Kidney epithelial cell (primary cell): Measurements from ENCODE around the gene THTPA. TPM values are rescaled to one million over a fixed set of nuclear protein-coding genes. Genes with fewer than 3 reads are reported as not detected.
"Not testable (repeated sequence)": the region's sequence is repeated elsewhere in the genome, so short reads cannot be mapped to it uniquely, and the experiment has no call there.

Source experiments
- DNase-seq: peaks from one replicate; pipeline ENCODE4 v3.0.0-alpha.2; 2010; ENCODE audit warnings: low read depth
- H3K27me3 ChIP-seq: 2 replicates; pipeline ENCODE4 v1.6.0; 2011; ENCODE audit warnings: low read length; ENCODE audit not compliant: control insufficient read depth, insufficient read depth
- H3K36me3 ChIP-seq: 2 replicates; pipeline ENCODE4 v1.5.1; 2011; ENCODE audit warnings: low read length; ENCODE audit not compliant: control insufficient read depth, insufficient read depth
- H3K4me3 ChIP-seq: 2 replicates; pipeline ENCODE4 v1.5.1; 2011; ENCODE audit warnings: low read depth, mild to moderate bottlenecking, control low read depth, low read length
- CTCF ChIP-seq: IDR thresholded peaks from 2 replicates; pipeline ENCODE4 v1.5.1; 2011; ENCODE audit warnings: mild to moderate bottlenecking, moderate library complexity, low read length, control low read depth, inconsistent platforms; ENCODE audit not compliant: insufficient read depth, poor library complexity, severe bottlenecking
- total RNA-seq: library from RNA; depleted of rRNA; stranded (reverse); fragments of >200 nt; gene quantifications from 2 replicates; pipeline ENCODE4 v1.2.3, GENCODE V29; 2015

THTPA gene
- total RNA-seq, 1 donor from 2014 or later, result 8.5 TPM

GRCh38 chr14:23590198-23590597 lies 34.1 kb downstream of the THTPA start:
- no peaks in the 10 kb centered on the region for H3K36me3 ChIP-seq
- no peak for DNase-seq
- no peak for TF ChIP-seq CTCF
- H3K27me3 ChIP-seq, result no peaks in the 10 kb centered on the region
- H3K4me3 ChIP-seq, result no peak overlapping the region

GRCh38 chr14:23594191-23594590 lies 38.1 kb downstream of the THTPA start:
- DNase-seq, H3K36me3 ChIP-seq, H3K4me3 ChIP-seq, H3K27me3 ChIP-seq: not testable (repeated sequence)

GRCh38 chr14:23600322-23600707 lies 44.2 kb downstream of the THTPA start:
- no peak overlapping the region for H3K4me3 ChIP-seq
- H3K36me3 ChIP-seq, result no peaks in the 10 kb centered on the region
- DNase-seq, result no peak
- no peaks in the 10 kb centered on the region for H3K27me3 ChIP-seq
- no peak for TF ChIP-seq CTCF

GRCh38 chr14:23600806-23601205 lies 44.7 kb downstream of the THTPA start:
- DNase-seq, result no peak
- Histone ChIP-seq H3K27me3 (no peaks in the 10 kb centered on the region), H3K4me3 (no peak overlapping the region), H3K36me3 (no peaks in the 10 kb centered on the region)
- no peak for TF ChIP-seq CTCF

GRCh38 chr14:23601424-23601823 lies 45.4 kb downstream of the THTPA start:
- H3K27me3 ChIP-seq, result no peaks in the 10 kb centered on the region
- no peak overlapping the region for H3K4me3 ChIP-seq
- no peak for DNase-seq
- no peaks in the 10 kb centered on the region for H3K36me3 ChIP-seq
- no peak for TF ChIP-seq CTCF

GRCh38 chr14:23601845-23602180 lies 45.7 kb downstream of the THTPA start:
- no peak for DNase-seq
- no peaks in the 10 kb centered on the region for H3K36me3 ChIP-seq
- H3K4me3 ChIP-seq, result no peak overlapping the region
- TF ChIP-seq CTCF, result no peak
- no peaks in the 10 kb centered on the region for H3K27me3 ChIP-seq
